Measurements from ENCODE around the gene MAN2B2. TPM values are rescaled to one million over a fixed set of nuclear protein-coding genes. Genes with fewer than 3 reads are reported as not detected.

MAN2B2 gene
- total RNA-seq, 1 experiment from 2014 or later: 30.9 TPM

GRCh38 chr4:6594341-6594740, 19.4 kb downstream of the MAN2B2 start:
- Mint-ChIP-seq H3K36me3 (ENCODE audit: insufficient read depth, unreplicated experiment) (peaks cover 7% of the 10 kb centered on the region), H3K9me3 (ENCODE audit: low read depth, unreplicated experiment) (no peaks in the 10 kb centered on the region), H3K4me1 (ENCODE audit: low read depth, unreplicated experiment) (no peaks in the 10 kb centered on the region), H3K27me3 (ENCODE audit: unreplicated experiment) (no peaks in the 10 kb centered on the region), H3K27ac (ENCODE audit: unreplicated experiment) (no peak overlapping the region), H3K4me3 (ENCODE audit: low read depth, unreplicated experiment) (no peak overlapping the region)
- no peak for TF ChIP-seq CTCF (IDR thresholded peaks at IDR 0.05; ENCODE audit: unreplicated experiment)
- DNase-seq: no peak
- BruUV-seq (replicated peaks): no TSS peak
- CTCF ChIA-PET: no interaction called here
- intact Hi-C loops (cut with micrococcal nuclease; ENCODE audit: unreplicated experiment): no loop called here

DNA sequence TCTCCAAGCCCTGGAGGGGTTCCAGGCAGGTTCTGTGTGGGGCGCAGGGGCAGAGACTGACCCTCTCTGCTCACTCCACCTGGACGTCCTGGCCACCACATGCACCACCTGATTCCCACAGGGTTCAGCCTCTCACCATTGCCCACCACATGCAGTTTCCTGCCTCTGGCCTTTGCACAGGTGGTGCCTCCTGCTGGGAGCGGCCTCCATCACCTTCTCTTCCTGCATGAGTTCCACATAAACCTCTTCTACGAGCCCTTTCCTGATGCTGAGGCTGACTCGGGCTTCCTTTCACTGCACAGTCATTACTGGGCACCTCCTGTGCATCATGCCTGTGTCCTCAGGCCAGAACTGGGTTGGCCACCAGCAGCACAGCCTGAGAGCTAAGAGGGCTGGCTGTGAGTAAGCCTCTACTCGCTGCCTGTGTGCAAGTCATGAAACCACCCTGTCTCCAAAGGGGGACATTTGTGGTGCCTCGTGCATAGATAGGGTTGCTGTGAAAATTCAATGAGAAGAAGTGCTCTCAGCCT, 19.9 kb downstream of the MAN2B2 start:
- H3K27me3 Mint-ChIP-seq (ENCODE audit: unreplicated experiment): no peaks in the 10 kb centered on the region
- no peak for TF ChIP-seq CTCF (IDR thresholded peaks at IDR 0.05; ENCODE audit: unreplicated experiment)
- CTCF ChIA-PET: no interaction called here
- peaks cover 7% of the 10 kb centered on the region for H3K36me3 Mint-ChIP-seq (ENCODE audit: insufficient read depth, unreplicated experiment)
- intact Hi-C loops (cut with micrococcal nuclease; ENCODE audit: unreplicated experiment): no loop called here
- no peak overlapping the region for H3K4me3 Mint-ChIP-seq (ENCODE audit: low read depth, unreplicated experiment)
- no peak overlapping the region for H3K27ac Mint-ChIP-seq (ENCODE audit: unreplicated experiment)
- DNase-seq: no peak
- no peaks in the 10 kb centered on the region for H3K4me1 Mint-ChIP-seq (ENCODE audit: low read depth, unreplicated experiment)
- no TSS peak for BruUV-seq (replicated peaks)
- no peaks in the 10 kb centered on the region for H3K9me3 Mint-ChIP-seq (ENCODE audit: low read depth, unreplicated experiment)

DNA sequence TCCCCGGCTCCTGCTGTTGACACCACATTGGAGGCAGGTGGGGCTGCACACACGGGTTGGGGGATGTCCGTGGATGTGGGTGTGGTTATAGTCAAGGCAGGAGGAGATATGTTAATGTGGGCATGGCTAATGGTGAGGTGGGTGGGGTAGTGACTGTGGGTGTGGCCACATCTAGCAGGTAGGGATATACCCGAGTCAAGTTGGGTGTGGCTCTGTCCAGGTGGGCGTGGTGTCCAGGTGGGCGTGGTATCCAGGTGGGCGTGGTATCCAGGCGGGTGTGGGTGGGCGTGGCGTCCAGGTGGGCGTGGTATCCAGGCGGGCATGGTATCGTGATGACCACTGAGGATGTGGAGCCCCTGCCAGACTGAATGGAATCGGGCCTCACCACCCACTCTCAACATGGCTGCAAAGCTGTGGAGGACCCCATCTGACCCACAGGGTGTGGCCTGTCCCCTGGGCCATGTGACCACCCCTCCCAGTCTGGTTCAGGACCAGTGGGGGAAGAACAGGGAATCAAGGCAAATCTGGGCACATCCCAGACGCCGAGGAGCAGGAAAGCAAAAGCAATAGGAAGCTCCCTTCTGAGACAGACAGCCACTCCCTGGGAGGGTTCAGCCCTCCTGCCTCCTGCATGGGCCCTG, 21.0 kb downstream of the MAN2B2 start:
- no peak overlapping the region for H3K27ac Mint-ChIP-seq (ENCODE audit: unreplicated experiment)
- DNase-seq: no peak
- BruUV-seq (replicated peaks): no TSS peak
- CTCF ChIA-PET: no interaction called here
- TF ChIP-seq CTCF (IDR thresholded peaks at IDR 0.05; ENCODE audit: unreplicated experiment): no peak
- H3K4me3 Mint-ChIP-seq (ENCODE audit: low read depth, unreplicated experiment): no peak overlapping the region
- H3K4me1 Mint-ChIP-seq (ENCODE audit: low read depth, unreplicated experiment): no peaks in the 10 kb centered on the region
- H3K36me3 Mint-ChIP-seq (ENCODE audit: insufficient read depth, unreplicated experiment): peaks cover 7% of the 10 kb centered on the region
- intact Hi-C loops (cut with micrococcal nuclease; ENCODE audit: unreplicated experiment): no loop called here
- H3K27me3 Mint-ChIP-seq (ENCODE audit: unreplicated experiment): no peaks in the 10 kb centered on the region
- no peaks in the 10 kb centered on the region for H3K9me3 Mint-ChIP-seq (ENCODE audit: low read depth, unreplicated experiment)

DNA sequence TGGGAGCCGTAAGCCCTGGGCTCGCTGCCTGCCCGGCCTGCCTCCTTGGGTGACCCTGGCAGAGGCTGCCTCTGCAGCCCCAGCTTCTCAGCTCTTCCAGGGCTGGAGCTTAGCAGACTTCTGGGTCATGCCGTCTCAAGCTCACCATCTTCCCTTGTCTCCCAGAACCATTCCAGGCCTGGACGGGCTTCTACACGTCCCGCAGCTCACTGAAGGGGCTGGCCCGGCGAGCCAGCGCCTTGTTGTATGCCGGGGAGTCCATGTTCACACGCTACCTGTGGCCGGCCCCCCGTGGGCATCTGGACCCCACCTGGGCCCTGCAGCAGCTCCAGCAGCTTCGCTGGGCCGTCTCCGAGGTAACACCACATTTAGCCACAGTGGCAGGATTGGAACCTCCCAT, 22.0 kb downstream of the MAN2B2 start:
- no TSS peak for BruUV-seq (replicated peaks)
- peaks cover 7% of the 10 kb centered on the region for H3K36me3 Mint-ChIP-seq (ENCODE audit: insufficient read depth, unreplicated experiment)
- intact Hi-C loops (cut with micrococcal nuclease; ENCODE audit: unreplicated experiment): no loop called here
- CTCF ChIA-PET: no interaction called here
- no peaks in the 10 kb centered on the region for H3K4me1 Mint-ChIP-seq (ENCODE audit: low read depth, unreplicated experiment)
- H3K9me3 Mint-ChIP-seq (ENCODE audit: low read depth, unreplicated experiment): no peaks in the 10 kb centered on the region
- H3K27ac Mint-ChIP-seq (ENCODE audit: unreplicated experiment): no peak overlapping the region
- TF ChIP-seq CTCF (IDR thresholded peaks at IDR 0.05; ENCODE audit: unreplicated experiment): no peak
- no peak for DNase-seq
- H3K4me3 Mint-ChIP-seq (ENCODE audit: low read depth, unreplicated experiment): no peak overlapping the region
- H3K27me3 Mint-ChIP-seq (ENCODE audit: unreplicated experiment): no peaks in the 10 kb centered on the region
